ENCODE results near the gene DPCD. TPM values are rescaled to one million over a fixed set of nuclear protein-coding genes. Genes with fewer than 3 reads are reported as not detected.

DPCD gene
- total RNA-seq, 1 donor from 2014 or later = 38.2 TPM

GRCh38 chr10:101557541-101557940 lies 30.6 kb upstream of the DPCD start:
- Histone ChIP-seq H3K36me3 (ENCODE audit: control insufficient read depth, insufficient read depth, low read length) (peaks cover 5% of the 10 kb centered on the region), H3K27me3 (ENCODE audit: control insufficient read depth, insufficient read depth, low read length) (no peaks in the 10 kb centered on the region), H3K4me3 (ENCODE audit: low read depth, low read length) (no peak overlapping the region)
- FAIRE-seq (no peak), DNase-seq (ENCODE audit: low read depth) (no peak)
- TF ChIP-seq, protein P1, sequence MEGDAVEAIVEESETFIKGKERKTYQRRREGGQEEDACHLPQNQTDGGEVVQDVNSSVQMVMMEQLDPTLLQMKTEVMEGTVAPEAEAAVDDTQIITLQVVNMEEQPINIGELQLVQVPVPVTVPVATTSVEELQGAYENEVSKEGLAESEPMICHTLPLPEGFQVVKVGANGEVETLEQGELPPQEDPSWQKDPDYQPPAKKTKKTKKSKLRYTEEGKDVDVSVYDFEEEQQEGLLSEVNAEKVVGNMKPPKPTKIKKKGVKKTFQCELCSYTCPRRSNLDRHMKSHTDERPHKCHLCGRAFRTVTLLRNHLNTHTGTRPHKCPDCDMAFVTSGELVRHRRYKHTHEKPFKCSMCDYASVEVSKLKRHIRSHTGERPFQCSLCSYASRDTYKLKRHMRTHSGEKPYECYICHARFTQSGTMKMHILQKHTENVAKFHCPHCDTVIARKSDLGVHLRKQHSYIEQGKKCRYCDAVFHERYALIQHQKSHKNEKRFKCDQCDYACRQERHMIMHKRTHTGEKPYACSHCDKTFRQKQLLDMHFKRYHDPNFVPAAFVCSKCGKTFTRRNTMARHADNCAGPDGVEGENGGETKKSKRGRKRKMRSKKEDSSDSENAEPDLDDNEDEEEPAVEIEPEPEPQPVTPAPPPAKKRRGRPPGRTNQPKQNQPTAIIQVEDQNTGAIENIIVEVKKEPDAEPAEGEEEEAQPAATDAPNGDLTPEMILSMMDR (IDR thresholded peaks at IDR 0.05; ENCODE audit: insufficient read depth, low read length, severe bottlenecking) = no peak

- H3K36me3 ChIP-seq (ENCODE audit: control insufficient read depth, insufficient read depth, low read length) = peaks cover 3% of the 10 kb centered on the region
- peaks cover 3% of the 10 kb centered on the region for H3K27me3 ChIP-seq (ENCODE audit: control insufficient read depth, insufficient read depth, low read length)
- DNase-seq (ENCODE audit: low read depth) (peak; percentile 93), FAIRE-seq (peak; percentile 92)
- H3K4me3 ChIP-seq (ENCODE audit: low read depth, low read length) = no peak overlapping the region
- TF ChIP-seq, protein P1 (IDR thresholded peaks at IDR 0.05; ENCODE audit: insufficient read depth, low read length, severe bottlenecking) = no peak
These were observed 29.9 kb upstream of the DPCD start for GRCh38 chr10:101558204-101558603.

DNA sequence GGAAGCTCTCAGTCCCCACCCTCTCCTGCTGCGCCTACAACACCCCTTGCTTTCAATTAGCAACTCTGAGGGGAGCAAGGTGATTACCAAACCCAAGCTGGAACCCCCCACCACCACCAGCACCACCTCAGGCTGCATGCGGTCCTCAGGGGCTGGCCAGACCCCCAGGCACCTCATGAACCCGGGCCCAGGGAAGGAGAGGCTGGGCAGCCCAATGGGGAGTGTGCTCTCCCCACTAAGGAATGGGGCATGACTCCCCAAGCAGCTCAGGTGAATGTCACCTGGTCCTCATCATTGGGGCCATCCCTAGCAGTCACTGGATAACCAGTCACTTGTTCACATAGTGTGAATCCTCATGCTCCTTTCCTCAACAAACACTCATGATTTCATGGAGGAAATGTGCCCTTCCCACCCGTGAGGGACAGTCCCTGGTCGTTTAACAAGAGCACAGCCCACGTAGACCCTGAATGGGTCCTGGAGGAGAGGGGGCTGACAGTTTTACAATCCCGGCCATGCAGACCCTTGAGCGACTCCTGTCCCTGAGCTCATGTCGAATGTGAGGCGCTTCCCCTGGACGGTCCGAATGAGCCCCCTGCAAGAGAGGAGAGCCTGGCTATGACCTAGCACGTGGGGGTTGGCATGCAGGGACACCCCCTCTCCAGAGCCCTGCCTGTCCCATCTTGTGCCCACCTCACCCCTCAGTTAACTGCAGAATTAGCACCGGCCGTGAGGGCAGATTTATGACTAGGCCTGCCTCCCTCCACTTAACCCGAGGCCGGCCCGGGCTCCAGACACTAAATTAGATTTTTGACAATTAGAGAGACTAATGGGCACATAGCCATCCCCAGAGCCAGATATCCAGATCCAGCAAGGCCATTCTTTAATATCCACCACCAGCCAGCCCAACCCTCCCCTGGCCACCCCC lies 29.2 kb upstream of the DPCD start:
- no peak for DNase-seq (ENCODE audit: low read depth)
- H3K27me3 ChIP-seq (ENCODE audit: control insufficient read depth, insufficient read depth, low read length) = peaks cover 3% of the 10 kb centered on the region
- peaks cover 3% of the 10 kb centered on the region for H3K36me3 ChIP-seq (ENCODE audit: control insufficient read depth, insufficient read depth, low read length)
- TF ChIP-seq, protein P1 (IDR thresholded peaks at IDR 0.05; ENCODE audit: insufficient read depth, low read length, severe bottlenecking) = no peak
- no peak overlapping the region for H3K4me3 ChIP-seq (ENCODE audit: low read depth, low read length)
- FAIRE-seq = no peak

- DNase-seq (ENCODE audit: low read depth) (no peak), FAIRE-seq (no peak)
- TF ChIP-seq, protein P1 (IDR thresholded peaks at IDR 0.05; ENCODE audit: insufficient read depth, low read length, severe bottlenecking) = no peak
- H3K27me3 ChIP-seq (ENCODE audit: control insufficient read depth, insufficient read depth, low read length) = peaks cover 3% of the 10 kb centered on the region
- H3K4me3 ChIP-seq (ENCODE audit: low read depth, low read length) = no peak overlapping the region
- no peaks in the 10 kb centered on the region for H3K36me3 ChIP-seq (ENCODE audit: control insufficient read depth, insufficient read depth, low read length)
These were observed 28.4 kb upstream of the DPCD start for GRCh38 chr10:101559596-101560297.

- H3K27me3 ChIP-seq (ENCODE audit: control insufficient read depth, insufficient read depth, low read length) = peaks cover 8% of the 10 kb centered on the region
- DNase-seq (ENCODE audit: low read depth) (no peak), FAIRE-seq (no peak)
These were observed 27.6 kb upstream of the DPCD start for GRCh38 chr10:101560298-101561067.

More at GRCh38 chr10:101560298-101561067, 27.6 kb upstream of the DPCD start:
- Histone ChIP-seq H3K4me3 (ENCODE audit: low read depth, low read length) (no peak overlapping the region), H3K36me3 (ENCODE audit: control insufficient read depth, insufficient read depth, low read length) (no peaks in the 10 kb centered on the region)
- TF ChIP-seq, protein P1 (IDR thresholded peaks at IDR 0.05; ENCODE audit: insufficient read depth, low read length, severe bottlenecking) = no peak
